ENCODE data around the gene LRP4. TPM values are rescaled to one million over a fixed set of nuclear protein-coding genes. Genes with fewer than 3 reads are reported as not detected.

LRP4 gene
- total and polyA plus RNA-seq, 9 donors, result 11.1 to 30.3 (median 22.6) TPM

DNA sequence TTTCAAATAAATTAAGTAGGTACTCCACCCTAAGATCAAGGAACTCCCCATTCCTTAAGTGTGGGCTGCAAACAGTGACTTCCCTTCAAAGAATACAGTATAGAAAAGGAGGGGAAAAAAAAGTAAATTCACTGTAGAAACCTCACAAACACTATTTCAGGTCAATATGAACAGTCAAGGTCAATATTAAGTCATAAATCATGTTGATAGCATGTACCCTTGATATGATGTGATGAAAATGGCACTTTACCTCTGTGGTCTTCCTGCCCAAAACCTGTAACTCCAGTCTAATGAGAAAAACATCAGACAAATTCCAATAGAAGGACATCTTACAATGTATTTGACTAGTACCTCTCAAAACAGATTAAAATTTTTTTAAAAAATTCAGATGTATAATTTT lies 80.5 kb downstream of the LRP4 start:
- DNase-seq, result no peak
- Histone ChIP-seq H3K4me3 (ENCODE audit: low read length) (no peak overlapping the region), H3K27me3 (ENCODE audit: control insufficient read depth, insufficient read depth, low read length) (no peaks in the 10 kb centered on the region), H3K27ac (ENCODE audit: low read length) (no peak overlapping the region), H3K36me3 (ENCODE audit: control insufficient read depth, insufficient read depth, low read length) (peaks cover under 1% of the 10 kb centered on the region), H3K9me3 (replicated peaks; ENCODE audit: control insufficient read depth, low read depth, low read length) (no peaks in the 10 kb centered on the region), H3K4me1 (ENCODE audit: control insufficient read depth, insufficient read depth, low read length) (no peaks in the 10 kb centered on the region)

GRCh38 chr11:46836870-46837269 lies 81.5 kb downstream of the LRP4 start:
- DNase-seq, result no peak
- H3K9me3 ChIP-seq (replicated peaks; ENCODE audit: control insufficient read depth, low read depth, low read length), result no peaks in the 10 kb centered on the region
- H3K4me1 ChIP-seq (ENCODE audit: control insufficient read depth, insufficient read depth, low read length), result no peaks in the 10 kb centered on the region
- H3K36me3 ChIP-seq (ENCODE audit: control insufficient read depth, insufficient read depth, low read length), result no peaks in the 10 kb centered on the region
- no peak overlapping the region for H3K27ac ChIP-seq (ENCODE audit: low read length)
- H3K4me3 ChIP-seq (ENCODE audit: low read length), result no peak overlapping the region
- no peaks in the 10 kb centered on the region for H3K27me3 ChIP-seq (ENCODE audit: control insufficient read depth, insufficient read depth, low read length)

DNA sequence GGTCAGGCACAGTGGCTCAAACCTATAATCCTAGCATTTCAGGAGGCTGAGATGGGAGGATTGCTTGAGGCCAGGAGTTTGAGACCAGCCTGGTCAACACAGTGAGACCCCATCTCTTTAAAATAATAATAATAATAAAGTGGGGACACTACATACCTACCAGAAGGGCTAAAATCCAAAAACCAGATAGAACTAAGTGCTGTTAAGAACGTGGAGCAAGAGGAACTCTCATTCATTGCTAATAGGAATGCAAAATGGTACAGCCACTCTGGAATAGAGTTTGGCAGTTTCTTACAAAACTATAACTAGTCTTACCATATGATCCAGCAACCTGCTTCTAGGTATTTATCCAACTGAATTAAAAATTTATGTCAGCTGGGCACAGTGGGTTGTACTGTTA lies 81.9 kb downstream of the LRP4 start:
- WGBS (ENCODE audit: insufficient coverage), result no CpG with 5 or more reads among the region's 1 CpG
- no peaks in the 10 kb centered on the region for H3K9me3 ChIP-seq (replicated peaks; ENCODE audit: control insufficient read depth, low read depth, low read length)
- H3K27me3 ChIP-seq (ENCODE audit: control insufficient read depth, insufficient read depth, low read length), result no peaks in the 10 kb centered on the region
- H3K4me1 ChIP-seq (ENCODE audit: control insufficient read depth, insufficient read depth, low read length), result no peaks in the 10 kb centered on the region
- no peak overlapping the region for H3K27ac ChIP-seq (ENCODE audit: low read length)
- no peaks in the 10 kb centered on the region for H3K36me3 ChIP-seq (ENCODE audit: control insufficient read depth, insufficient read depth, low read length)
- no peak for DNase-seq
- H3K4me3 ChIP-seq (ENCODE audit: low read length), result no peak overlapping the region

GRCh38 chr11:46835897-46836296 lies 82.5 kb downstream of the LRP4 start:
- Histone ChIP-seq H3K4me3 (ENCODE audit: low read length) (no peak overlapping the region), H3K36me3 (ENCODE audit: control insufficient read depth, insufficient read depth, low read length) (no peaks in the 10 kb centered on the region), H3K27ac (ENCODE audit: low read length) (no peak overlapping the region), H3K9me3 (replicated peaks; ENCODE audit: control insufficient read depth, low read depth, low read length) (no peaks in the 10 kb centered on the region), H3K27me3 (ENCODE audit: control insufficient read depth, insufficient read depth, low read length) (no peaks in the 10 kb centered on the region), H3K4me1 (ENCODE audit: control insufficient read depth, insufficient read depth, low read length) (no peaks in the 10 kb centered on the region)
- WGBS (ENCODE audit: insufficient coverage), result 88% methylated on average over 1 of the region's 3 CpGs
- no peak for DNase-seq

- Histone ChIP-seq H3K27me3 (ENCODE audit: control insufficient read depth, insufficient read depth, low read length) (no peaks in the 10 kb centered on the region), H3K9me3 (replicated peaks; ENCODE audit: control insufficient read depth, low read depth, low read length) (no peaks in the 10 kb centered on the region), H3K27ac (ENCODE audit: low read length) (no peak overlapping the region), H3K4me3 (ENCODE audit: low read length) (no peak overlapping the region), H3K36me3 (ENCODE audit: control insufficient read depth, insufficient read depth, low read length) (no peaks in the 10 kb centered on the region), H3K4me1 (ENCODE audit: control insufficient read depth, insufficient read depth, low read length) (no peaks in the 10 kb centered on the region)
- no CpG with 5 or more reads among the region's 4 CpGs for WGBS (ENCODE audit: insufficient coverage)
- no peak for DNase-seq
Observed at GRCh38 chr11:46834821-46835220, 83.5 kb downstream of the LRP4 start.

GRCh38 chr11:46832511-46833214 lies 85.7 kb downstream of the LRP4 start:
- no peaks in the 10 kb centered on the region for H3K27me3 ChIP-seq (ENCODE audit: control insufficient read depth, insufficient read depth, low read length)
- no peak for DNase-seq
- no peaks in the 10 kb centered on the region for H3K36me3 ChIP-seq (ENCODE audit: control insufficient read depth, insufficient read depth, low read length)
- H3K27ac ChIP-seq (ENCODE audit: low read length), result no peak overlapping the region
- H3K4me3 ChIP-seq (ENCODE audit: low read length), result no peak overlapping the region
- no peaks in the 10 kb centered on the region for H3K9me3 ChIP-seq (replicated peaks; ENCODE audit: control insufficient read depth, low read depth, low read length)
- H3K4me1 ChIP-seq (ENCODE audit: control insufficient read depth, insufficient read depth, low read length), result no peaks in the 10 kb centered on the region
- 88% methylated on average over 3 of the region's 5 CpGs for WGBS (ENCODE audit: insufficient coverage)

DNA sequence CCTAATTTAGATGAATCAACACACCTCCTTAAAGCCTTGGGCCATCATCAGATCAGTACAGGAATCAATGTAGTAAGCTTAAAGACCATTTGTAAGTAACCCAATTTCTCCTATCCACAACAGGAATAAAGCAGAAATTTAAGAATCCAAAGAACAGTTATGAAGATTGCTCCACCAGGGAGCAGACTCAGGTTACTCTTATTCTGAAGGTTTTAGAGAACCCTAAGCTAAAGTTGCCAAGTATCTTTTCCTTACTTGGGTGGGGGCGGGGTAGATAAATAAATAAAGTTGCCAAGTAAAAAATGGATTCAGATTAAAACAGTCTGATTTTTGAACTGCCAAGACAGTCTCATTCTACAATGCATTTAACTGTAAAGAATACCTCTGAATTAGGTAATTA lies 90.4 kb downstream of the LRP4 start:
- Histone ChIP-seq H3K36me3 (ENCODE audit: control insufficient read depth, insufficient read depth, low read length) (no peaks in the 10 kb centered on the region), H3K27ac (ENCODE audit: low read length) (no peak overlapping the region), H3K4me1 (ENCODE audit: control insufficient read depth, insufficient read depth, low read length) (peaks cover 10% of the 10 kb centered on the region), H3K27me3 (ENCODE audit: control insufficient read depth, insufficient read depth, low read length) (no peaks in the 10 kb centered on the region), H3K4me3 (ENCODE audit: low read length) (no peak overlapping the region), H3K9me3 (replicated peaks; ENCODE audit: control insufficient read depth, low read depth, low read length) (no peaks in the 10 kb centered on the region)
- no CpG with 5 or more reads among the region's 1 CpG for WGBS (ENCODE audit: insufficient coverage)
- DNase-seq, result no peak

- Histone ChIP-seq H3K27me3 (ENCODE audit: control insufficient read depth, insufficient read depth, low read length) (no peaks in the 10 kb centered on the region), H3K36me3 (ENCODE audit: control insufficient read depth, insufficient read depth, low read length) (no peaks in the 10 kb centered on the region), H3K27ac (ENCODE audit: low read length) (peak overlapping the region; percentile 42), H3K4me1 (ENCODE audit: control insufficient read depth, insufficient read depth, low read length) (peaks cover 10% of the 10 kb centered on the region), H3K9me3 (replicated peaks; ENCODE audit: control insufficient read depth, low read depth, low read length) (no peaks in the 10 kb centered on the region), H3K4me3 (ENCODE audit: low read length) (peak overlapping the region; percentile 75)
- peak; percentile 88 for DNase-seq
- WGBS (ENCODE audit: insufficient coverage), result 2% methylated on average over 29 of the region's 32 CpGs
Observed at GRCh38 chr11:46826310-46827044, 91.9 kb downstream of the LRP4 start.

DNA sequence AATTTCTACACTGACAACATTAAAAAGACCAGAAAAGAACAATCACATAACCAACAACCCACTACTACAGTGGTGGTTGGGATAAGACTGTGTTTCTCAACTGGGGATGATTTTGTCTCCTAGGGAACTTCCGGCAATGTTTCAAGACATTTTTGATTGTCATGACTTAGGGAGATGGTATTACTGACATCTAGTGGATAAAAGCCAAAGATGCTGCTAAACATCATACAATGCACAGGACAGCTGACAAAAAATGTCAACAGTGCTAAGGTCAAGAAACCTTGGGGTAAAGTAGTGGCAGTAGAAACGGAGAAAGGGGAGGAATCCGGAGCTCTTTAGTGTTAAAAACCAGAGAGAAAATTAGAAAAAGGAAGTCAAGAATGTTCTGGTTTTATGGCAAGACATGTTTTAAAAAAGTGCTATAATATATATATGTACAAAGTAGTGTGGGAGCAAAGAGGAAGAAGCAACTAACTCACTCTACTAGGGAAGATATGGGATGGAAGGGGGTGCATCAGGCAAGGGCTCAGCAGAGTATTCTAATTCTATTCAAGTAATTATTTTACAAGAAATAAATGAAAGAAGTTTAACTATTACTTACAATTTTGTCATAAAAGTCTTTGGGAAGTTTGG lies 109.4 kb downstream of the LRP4 start:
- Histone ChIP-seq H3K27me3 (ENCODE audit: control insufficient read depth, insufficient read depth, low read length) (no peaks in the 10 kb centered on the region), H3K36me3 (ENCODE audit: control insufficient read depth, insufficient read depth, low read length) (peaks cover 20% of the 10 kb centered on the region), H3K4me1 (ENCODE audit: control insufficient read depth, insufficient read depth, low read length) (no peaks in the 10 kb centered on the region), H3K4me3 (ENCODE audit: low read length) (no peak overlapping the region), H3K9me3 (replicated peaks; ENCODE audit: control insufficient read depth, low read depth, low read length) (no peaks in the 10 kb centered on the region), H3K27ac (ENCODE audit: low read length) (no peak overlapping the region)
- WGBS (ENCODE audit: insufficient coverage), result no CpG with 5 or more reads among the region's 3 CpGs
- peak; percentile 22 for DNase-seq

All from muscle of leg (tissue), 11 donors.